GM23338 (cell line): ENCODE data around the gene CCDC177. TPM values are rescaled to one million over a fixed set of nuclear protein-coding genes. Genes with fewer than 3 reads are reported as not detected.

Experiments
- ATAC-seq: fragments of 200-7000 bp; cut with Tn5 transposase; 3 replicates; pipeline ENCODE4 v1.9.1; 2020
- DNase-seq: peaks from one replicate; pipeline ENCODE4 v3.0.0-alpha.2; 2015; ENCODE audit warnings: low spot score
- H2AFZ ChIP-seq: fragments of 200-600 bp; sonication (generic); 2 replicates; pipeline ENCODE4 v1.8.0; 2016; ENCODE audit warnings: antibody characterized with exemption, mild to moderate bottlenecking, moderate library complexity
- H3F3A ChIP-seq: fragments of 200-600 bp; sonication (generic); replicated peaks from 2 replicates; pipeline ENCODE4 v1.8.0; 2017; ENCODE audit warnings: antibody characterized with exemption, mixed run types, low read depth
- H3K27ac ChIP-seq: fragments of 200-600 bp; sonication (generic); 2 replicates; pipeline ENCODE4 v1.6.1; 2016; ENCODE audit warnings: low read depth
- H3K27me3 ChIP-seq: fragments of 200-600 bp; sonication (generic); 2 replicates; pipeline ENCODE4 v1.8.0; 2016; ENCODE audit warnings: mild to moderate bottlenecking, mixed run types, moderate library complexity; ENCODE audit not compliant: insufficient read depth
- H3K36me3 ChIP-seq: fragments of 200-600 bp; sonication (generic); 2 replicates; pipeline ENCODE4 v1.8.0; 2016; ENCODE audit warnings: mild to moderate bottlenecking; ENCODE audit not compliant: insufficient read depth
- H3K4me1 ChIP-seq: fragments of 200-600 bp; sonication (generic); 2 replicates; pipeline ENCODE4 v1.8.0; 2016; ENCODE audit warnings: mild to moderate bottlenecking, moderate library complexity; ENCODE audit not compliant: insufficient read depth
- H3K4me2 ChIP-seq: fragments of 200-600 bp; sonication (generic); 2 replicates; pipeline ENCODE4 v1.7.1; 2017; ENCODE audit warnings: mixed run types
- H3K4me3 ChIP-seq: fragments of 200-600 bp; sonication (generic); 2 replicates; pipeline ENCODE4 v1.6.1; 2016; ENCODE audit warnings: mixed run types
- H3K79me2 ChIP-seq: fragments of 200-600 bp; sonication (generic); replicated peaks from 2 replicates; pipeline ENCODE4 v1.8.0; 2017; ENCODE audit warnings: mild to moderate bottlenecking; ENCODE audit not compliant: insufficient read depth
- H3K9me2 ChIP-seq: fragments of 200-600 bp; sonication (generic); 2 replicates; pipeline ENCODE4 v1.8.0; 2017; ENCODE audit not compliant: insufficient read depth
- H4K20me1 ChIP-seq: fragments of 200-600 bp; sonication (generic); replicated peaks from 2 replicates; pipeline ENCODE4 v1.8.0; 2017; ENCODE audit warnings: mild to moderate bottlenecking; ENCODE audit not compliant: insufficient read depth
- H3K27ac Mint-ChIP-seq: 2 replicates; pipeline ENCODE4 v1.8.0; 2020; ENCODE audit warnings: inconsistent platforms, mild to moderate bottlenecking, moderate library complexity, mixed read lengths
- H3K27me3 Mint-ChIP-seq: 3 replicates; pipeline ENCODE4 v1.8.0; 2022; ENCODE audit warnings: low read depth, mild to moderate bottlenecking, moderate library complexity, mixed read lengths, inconsistent platforms; ENCODE audit not compliant: insufficient read depth, poor library complexity
- H3K36me3 Mint-ChIP-seq: 3 replicates; pipeline ENCODE4 v1.8.0; 2021; ENCODE audit warnings: low read depth, mild to moderate bottlenecking, inconsistent platforms, moderate library complexity, mixed read lengths
- H3K4me1 Mint-ChIP-seq: 3 replicates; pipeline ENCODE4 v1.8.0; 2020; ENCODE audit warnings: mild to moderate bottlenecking, inconsistent platforms, mixed read lengths
- H3K4me3 Mint-ChIP-seq: 3 replicates; pipeline ENCODE4 v1.8.0; 2021; ENCODE audit warnings: moderate library complexity, mild to moderate bottlenecking, inconsistent platforms, mixed read lengths
- H3K9me3 Mint-ChIP-seq: 3 replicates; pipeline ENCODE4 v1.8.0; 2020; ENCODE audit warnings: moderate library complexity, mild to moderate bottlenecking, inconsistent platforms, mixed read lengths
- CREB1 ChIP-seq: fragments of 250-450 bp; sonication (Bioruptor Pico); IDR thresholded peaks from 2 replicates; pipeline ENCODE4 v1.5.0; 2020; ENCODE audit warnings: low read depth, mild to moderate bottlenecking, moderate library complexity
- EZH2phosphoT487 ChIP-seq: fragments of 200-600 bp; sonication (generic); IDR thresholded peaks from one replicate; pipeline ENCODE4 v1.8.1; 2018; ENCODE audit warnings: antibody characterized with exemption; ENCODE audit not compliant: unreplicated experiment
- JUNB ChIP-seq: IDR thresholded peaks from one replicate; pipeline ENCODE4 v1.6.1; 2016; ENCODE audit warnings: antibody characterized with exemption; ENCODE audit not compliant: unreplicated experiment
- NANOG ChIP-seq: IDR thresholded peaks from 2 replicates; pipeline ENCODE4 v1.6.1; 2016; ENCODE audit warnings: antibody characterized with exemption, borderline replicate concordance
- POLR2AphosphoS5 ChIP-seq: IDR thresholded peaks from 2 replicates; pipeline ENCODE4 v1.6.1; 2016; ENCODE audit warnings: antibody characterized with exemption, low read depth
- ZNF331 ChIP-seq: fragments of 250-450 bp; sonication (Bioruptor Pico); IDR thresholded peaks from 2 replicates; pipeline ENCODE4 v1.5.0; 2020; ENCODE audit warnings: low read depth, mild to moderate bottlenecking, moderate library complexity
- polyA plus RNA-seq: library from polyadenylated mRNA; unstranded; fragments of >200 nt; fragmentation: Nextera tagmentation; extraction: Ambion mirVana; gene quantifications from 2 replicates; pipeline ENCODE4 v1.2.1, GENCODE V29; 2016
- total RNA-seq: library from RNA; depleted of rRNA; stranded (reverse); fragments of >200 nt; shearing (Covaris generic); gene quantifications from 2 replicates; pipeline ENCODE4 v1.2.3, GENCODE V29; 2014
- TF ChIP-seq, protein P1 (sequence below): fragments of 250-450 bp; sonication (Bioruptor Pico); IDR thresholded peaks from 2 replicates; pipeline ENCODE4 v1.5.0; 2020; ENCODE audit warnings: mild to moderate bottlenecking, moderate library complexity
- TF ChIP-seq, protein P2 (sequence below), 2 experiments: fragments of 200-600 bp in 1 of 2; sonication (generic) in 1 of 2; conservative IDR thresholded peaks; 2 replicates each; pipeline versions ENCODE4 v1.5.1 to v1.6.1; 2016 to 2017; ENCODE audit warnings: antibody characterized with exemption in 2 of 2, low read depth in 2 of 2, mild to moderate bottlenecking in 2 of 2, moderate library complexity in 1 of 2

The CCDC177 gene
- total and polyA plus RNA-seq, 2 experiments from 2014 or later: 0.18 to 1.7 TPM

DNA sequence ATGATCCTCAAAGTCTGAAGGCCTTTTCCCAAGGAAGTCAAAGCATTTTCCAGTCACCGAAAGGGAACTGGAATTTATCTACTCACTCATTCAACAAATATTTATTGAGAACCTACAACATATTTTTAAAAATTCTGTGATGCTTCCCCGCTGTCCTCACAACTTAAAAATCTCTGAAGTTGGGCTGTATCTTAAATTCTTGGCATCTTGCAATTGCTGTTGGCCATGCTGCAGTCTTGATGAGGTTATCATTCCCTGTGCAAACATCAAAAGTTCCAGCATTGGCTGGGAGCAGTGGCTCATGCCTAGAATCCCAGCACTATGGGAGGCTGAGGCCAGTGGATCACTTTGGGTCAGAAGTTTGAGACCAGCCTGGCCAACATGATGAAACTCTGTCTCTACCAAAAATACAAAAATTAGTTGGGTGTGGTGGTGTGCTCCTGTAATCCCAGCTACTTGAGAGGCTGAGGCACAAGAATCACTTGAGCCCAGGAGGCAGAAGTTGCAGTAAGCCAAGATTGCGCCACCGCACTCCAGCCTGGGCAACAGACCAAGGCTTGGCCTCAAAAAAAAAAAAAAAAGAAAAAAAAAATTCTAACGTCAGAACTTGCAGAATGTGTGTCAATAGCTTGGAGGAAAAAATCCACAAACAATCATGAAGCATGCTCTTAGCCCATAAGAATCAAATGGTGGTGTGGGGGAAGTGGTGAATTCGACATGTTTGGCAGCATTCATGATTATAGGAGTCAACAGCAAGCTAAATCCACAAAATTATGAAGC is 34.9 kb downstream of the CCDC177 start:
- Mint-ChIP-seq H3K27ac (no peak overlapping the region), H3K27me3 (no peaks in the 10 kb centered on the region), H3K36me3 (no peaks in the 10 kb centered on the region), H3K4me3 (no peak overlapping the region), H3K9me3 (no peaks in the 10 kb centered on the region), H3K4me1 (no peaks in the 10 kb centered on the region)
- H4K20me1 ChIP-seq: no peaks in the 10 kb centered on the region
- ATAC-seq: no peak
- H3K4me3 ChIP-seq: no peak overlapping the region
- no peak overlapping the region for H3K27ac ChIP-seq
- H3F3A ChIP-seq: no peaks in the 10 kb centered on the region
- no peaks in the 10 kb centered on the region for H3K79me2 ChIP-seq
- DNase-seq: no peak
- no peaks in the 10 kb centered on the region for H3K9me2 ChIP-seq
- no peaks in the 10 kb centered on the region for H3K27me3 ChIP-seq
- no peak overlapping the region for H3K4me2 ChIP-seq
- TF ChIP-seq, protein P1, sequence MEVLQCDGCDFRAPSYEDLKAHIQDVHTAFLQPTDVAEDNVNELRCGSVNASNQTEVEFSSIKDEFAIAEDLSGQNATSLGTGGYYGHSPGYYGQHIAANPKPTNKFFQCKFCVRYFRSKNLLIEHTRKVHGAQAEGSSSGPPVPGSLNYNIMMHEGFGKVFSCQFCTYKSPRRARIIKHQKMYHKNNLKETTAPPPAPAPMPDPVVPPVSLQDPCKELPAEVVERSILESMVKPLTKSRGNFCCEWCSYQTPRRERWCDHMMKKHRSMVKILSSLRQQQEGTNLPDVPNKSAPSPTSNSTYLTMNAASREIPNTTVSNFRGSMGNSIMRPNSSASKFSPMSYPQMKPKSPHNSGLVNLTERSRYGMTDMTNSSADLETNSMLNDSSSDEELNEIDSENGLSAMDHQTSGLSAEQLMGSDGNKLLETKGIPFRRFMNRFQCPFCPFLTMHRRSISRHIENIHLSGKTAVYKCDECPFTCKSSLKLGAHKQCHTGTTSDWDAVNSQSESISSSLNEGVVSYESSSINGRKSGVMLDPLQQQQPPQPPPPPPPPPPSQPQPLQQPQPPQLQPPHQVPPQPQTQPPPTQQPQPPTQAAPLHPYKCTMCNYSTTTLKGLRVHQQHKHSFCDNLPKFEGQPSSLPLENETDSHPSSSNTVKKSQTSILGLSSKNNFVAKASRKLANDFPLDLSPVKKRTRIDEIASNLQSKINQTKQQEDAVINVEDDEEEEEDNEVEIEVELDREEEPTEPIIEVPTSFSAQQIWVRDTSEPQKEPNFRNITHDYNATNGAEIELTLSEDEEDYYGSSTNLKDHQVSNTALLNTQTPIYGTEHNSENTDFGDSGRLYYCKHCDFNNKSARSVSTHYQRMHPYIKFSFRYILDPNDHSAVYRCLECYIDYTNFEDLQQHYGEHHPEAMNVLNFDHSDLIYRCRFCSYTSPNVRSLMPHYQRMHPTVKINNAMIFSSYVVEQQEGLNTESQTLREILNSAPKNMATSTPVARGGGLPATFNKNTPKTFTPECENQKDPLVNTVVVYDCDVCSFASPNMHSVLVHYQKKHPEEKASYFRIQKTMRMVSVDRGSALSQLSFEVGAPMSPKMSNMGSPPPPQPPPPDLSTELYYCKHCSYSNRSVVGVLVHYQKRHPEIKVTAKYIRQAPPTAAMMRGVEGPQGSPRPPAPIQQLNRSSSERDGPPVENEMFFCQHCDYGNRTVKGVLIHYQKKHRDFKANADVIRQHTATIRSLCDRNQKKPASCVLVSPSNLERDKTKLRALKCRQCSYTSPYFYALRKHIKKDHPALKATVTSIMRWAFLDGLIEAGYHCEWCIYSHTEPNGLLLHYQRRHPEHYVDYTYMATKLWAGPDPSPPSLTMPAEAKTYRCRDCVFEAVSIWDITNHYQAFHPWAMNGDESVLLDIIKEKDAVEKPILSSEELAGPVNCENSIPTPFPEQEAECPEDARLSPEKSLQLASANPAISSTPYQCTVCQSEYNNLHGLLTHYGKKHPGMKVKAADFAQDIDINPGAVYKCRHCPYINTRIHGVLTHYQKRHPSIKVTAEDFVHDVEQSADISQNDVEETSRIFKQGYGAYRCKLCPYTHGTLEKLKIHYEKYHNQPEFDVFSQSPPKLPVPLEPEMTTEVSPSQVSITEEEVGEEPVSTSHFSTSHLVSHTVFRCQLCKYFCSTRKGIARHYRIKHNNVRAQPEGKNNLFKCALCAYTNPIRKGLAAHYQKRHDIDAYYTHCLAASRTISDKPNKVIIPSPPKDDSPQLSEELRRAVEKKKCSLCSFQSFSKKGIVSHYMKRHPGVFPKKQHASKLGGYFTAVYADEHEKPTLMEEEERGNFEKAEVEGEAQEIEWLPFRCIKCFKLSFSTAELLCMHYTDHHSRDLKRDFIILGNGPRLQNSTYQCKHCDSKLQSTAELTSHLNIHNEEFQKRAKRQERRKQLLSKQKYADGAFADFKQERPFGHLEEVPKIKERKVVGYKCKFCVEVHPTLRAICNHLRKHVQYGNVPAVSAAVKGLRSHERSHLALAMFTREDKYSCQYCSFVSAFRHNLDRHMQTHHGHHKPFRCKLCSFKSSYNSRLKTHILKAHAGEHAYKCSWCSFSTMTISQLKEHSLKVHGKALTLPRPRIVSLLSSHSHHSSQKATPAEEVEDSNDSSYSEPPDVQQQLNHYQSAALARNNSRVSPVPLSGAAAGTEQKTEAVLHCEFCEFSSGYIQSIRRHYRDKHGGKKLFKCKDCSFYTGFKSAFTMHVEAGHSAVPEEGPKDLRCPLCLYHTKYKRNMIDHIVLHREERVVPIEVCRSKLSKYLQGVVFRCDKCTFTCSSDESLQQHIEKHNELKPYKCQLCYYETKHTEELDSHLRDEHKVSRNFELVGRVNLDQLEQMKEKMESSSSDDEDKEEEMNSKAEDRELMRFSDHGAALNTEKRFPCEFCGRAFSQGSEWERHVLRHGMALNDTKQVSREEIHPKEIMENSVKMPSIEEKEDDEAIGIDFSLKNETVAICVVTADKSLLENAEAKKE: no peak
- TF ChIP-seq CREB1 (CRISPR knock-in tag) (no peak), ZNF331 (CRISPR knock-in tag) (no peak), NANOG (no peak), EZH2phosphoT487 (no peak), JUNB (no peak), POLR2AphosphoS5 (no peak)
- TF ChIP-seq, protein P2, sequence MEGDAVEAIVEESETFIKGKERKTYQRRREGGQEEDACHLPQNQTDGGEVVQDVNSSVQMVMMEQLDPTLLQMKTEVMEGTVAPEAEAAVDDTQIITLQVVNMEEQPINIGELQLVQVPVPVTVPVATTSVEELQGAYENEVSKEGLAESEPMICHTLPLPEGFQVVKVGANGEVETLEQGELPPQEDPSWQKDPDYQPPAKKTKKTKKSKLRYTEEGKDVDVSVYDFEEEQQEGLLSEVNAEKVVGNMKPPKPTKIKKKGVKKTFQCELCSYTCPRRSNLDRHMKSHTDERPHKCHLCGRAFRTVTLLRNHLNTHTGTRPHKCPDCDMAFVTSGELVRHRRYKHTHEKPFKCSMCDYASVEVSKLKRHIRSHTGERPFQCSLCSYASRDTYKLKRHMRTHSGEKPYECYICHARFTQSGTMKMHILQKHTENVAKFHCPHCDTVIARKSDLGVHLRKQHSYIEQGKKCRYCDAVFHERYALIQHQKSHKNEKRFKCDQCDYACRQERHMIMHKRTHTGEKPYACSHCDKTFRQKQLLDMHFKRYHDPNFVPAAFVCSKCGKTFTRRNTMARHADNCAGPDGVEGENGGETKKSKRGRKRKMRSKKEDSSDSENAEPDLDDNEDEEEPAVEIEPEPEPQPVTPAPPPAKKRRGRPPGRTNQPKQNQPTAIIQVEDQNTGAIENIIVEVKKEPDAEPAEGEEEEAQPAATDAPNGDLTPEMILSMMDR (conservative IDR thresholded peaks at IDR 0.05; ENCODE audit: low read depth in 2 of 2): no peak
- H3K4me1 ChIP-seq: no peaks in the 10 kb centered on the region
- no peak overlapping the region for H2AFZ ChIP-seq
- no peaks in the 10 kb centered on the region for H3K36me3 ChIP-seq
